ENCODE data around the gene PARD3B.

DNA sequence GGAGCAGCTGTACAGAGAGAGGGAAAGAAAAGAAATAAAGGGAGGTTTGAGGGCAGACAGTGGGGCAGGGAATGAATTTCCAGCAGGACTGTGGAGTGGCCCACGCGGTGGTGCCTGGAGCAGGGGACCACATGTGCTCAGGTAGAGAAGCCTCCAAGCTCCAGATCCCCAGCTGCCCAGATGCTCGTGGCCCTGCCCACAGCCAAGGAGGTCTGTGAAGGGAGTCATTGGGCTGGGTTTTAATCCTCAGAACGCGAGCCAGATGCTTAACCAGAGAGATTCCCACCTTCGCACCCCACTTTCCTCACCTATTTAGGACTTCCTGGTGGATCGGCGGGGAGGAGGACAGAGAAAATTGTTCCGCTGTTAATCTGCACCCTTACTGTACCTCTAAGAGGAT is 369.4 kb downstream of the PARD3B start:
- TF ChIP-seq, protein P1, sequence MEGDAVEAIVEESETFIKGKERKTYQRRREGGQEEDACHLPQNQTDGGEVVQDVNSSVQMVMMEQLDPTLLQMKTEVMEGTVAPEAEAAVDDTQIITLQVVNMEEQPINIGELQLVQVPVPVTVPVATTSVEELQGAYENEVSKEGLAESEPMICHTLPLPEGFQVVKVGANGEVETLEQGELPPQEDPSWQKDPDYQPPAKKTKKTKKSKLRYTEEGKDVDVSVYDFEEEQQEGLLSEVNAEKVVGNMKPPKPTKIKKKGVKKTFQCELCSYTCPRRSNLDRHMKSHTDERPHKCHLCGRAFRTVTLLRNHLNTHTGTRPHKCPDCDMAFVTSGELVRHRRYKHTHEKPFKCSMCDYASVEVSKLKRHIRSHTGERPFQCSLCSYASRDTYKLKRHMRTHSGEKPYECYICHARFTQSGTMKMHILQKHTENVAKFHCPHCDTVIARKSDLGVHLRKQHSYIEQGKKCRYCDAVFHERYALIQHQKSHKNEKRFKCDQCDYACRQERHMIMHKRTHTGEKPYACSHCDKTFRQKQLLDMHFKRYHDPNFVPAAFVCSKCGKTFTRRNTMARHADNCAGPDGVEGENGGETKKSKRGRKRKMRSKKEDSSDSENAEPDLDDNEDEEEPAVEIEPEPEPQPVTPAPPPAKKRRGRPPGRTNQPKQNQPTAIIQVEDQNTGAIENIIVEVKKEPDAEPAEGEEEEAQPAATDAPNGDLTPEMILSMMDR (IDR thresholded peaks at IDR 0.05) = no peak
- TF ChIP-seq POLR2A (IDR thresholded peaks at IDR 0.05) = no peak
